Caki2 (cell line): Measurements from ENCODE around the gene ANKS4B. TPM values are rescaled to one million over a fixed set of nuclear protein-coding genes. Genes with fewer than 3 reads are reported as not detected.
A peak's percentile ranks its signal among the peaks of the same experiment; 100 is the strongest.
"Not testable (repeated sequence)": the region's sequence is repeated elsewhere in the genome, so short reads cannot be mapped to it uniquely, and the experiment has no call there.

Source experiments
- DNase-seq: peaks from one replicate; pipeline ENCODE4 v3.0.0-alpha.2; 2015; ENCODE audit warnings: low read depth
- in situ Hi-C: cut with HindIII; loops from 2 replicates; pipeline ENCODE4 v1.10.0; 2016; ENCODE audit warnings: low sequenced_read_pairs, low pct_unique_long_range_greater_than_20kb, mixed read lengths
- total RNA-seq: library from RNA; depleted of rRNA; stranded (reverse); fragments of >200 nt; shearing (Covaris generic); gene quantifications from 2 replicates; pipeline ENCODE4 v1.2.3, GENCODE V29; 2014; ENCODE audit warnings: low replicate concordance

ANKS4B gene
- total RNA-seq, 1 experiment from 2014 or later = not detected

DNA sequence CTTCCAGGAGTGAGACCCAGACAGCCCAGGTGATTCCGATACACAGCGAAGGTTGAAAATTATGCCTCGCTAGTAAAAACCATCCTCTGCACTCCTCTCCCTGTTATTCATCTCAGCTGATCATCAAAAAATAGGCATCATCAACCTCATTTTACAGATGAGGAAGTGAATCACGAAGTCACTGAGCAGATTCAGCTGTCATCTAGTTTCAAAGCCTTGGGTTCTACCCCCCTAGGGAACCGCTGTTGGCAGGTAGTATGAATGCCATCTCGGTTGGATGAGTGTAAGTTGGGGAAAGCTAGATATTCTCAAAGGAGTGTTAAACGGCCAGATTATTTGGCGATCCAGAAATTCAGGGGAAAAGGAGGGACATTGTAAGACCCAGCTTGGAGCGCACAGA, 42.6 kb downstream of the ANKS4B start:
- in situ Hi-C loops = no loop called here
- no peak for DNase-seq

DNA sequence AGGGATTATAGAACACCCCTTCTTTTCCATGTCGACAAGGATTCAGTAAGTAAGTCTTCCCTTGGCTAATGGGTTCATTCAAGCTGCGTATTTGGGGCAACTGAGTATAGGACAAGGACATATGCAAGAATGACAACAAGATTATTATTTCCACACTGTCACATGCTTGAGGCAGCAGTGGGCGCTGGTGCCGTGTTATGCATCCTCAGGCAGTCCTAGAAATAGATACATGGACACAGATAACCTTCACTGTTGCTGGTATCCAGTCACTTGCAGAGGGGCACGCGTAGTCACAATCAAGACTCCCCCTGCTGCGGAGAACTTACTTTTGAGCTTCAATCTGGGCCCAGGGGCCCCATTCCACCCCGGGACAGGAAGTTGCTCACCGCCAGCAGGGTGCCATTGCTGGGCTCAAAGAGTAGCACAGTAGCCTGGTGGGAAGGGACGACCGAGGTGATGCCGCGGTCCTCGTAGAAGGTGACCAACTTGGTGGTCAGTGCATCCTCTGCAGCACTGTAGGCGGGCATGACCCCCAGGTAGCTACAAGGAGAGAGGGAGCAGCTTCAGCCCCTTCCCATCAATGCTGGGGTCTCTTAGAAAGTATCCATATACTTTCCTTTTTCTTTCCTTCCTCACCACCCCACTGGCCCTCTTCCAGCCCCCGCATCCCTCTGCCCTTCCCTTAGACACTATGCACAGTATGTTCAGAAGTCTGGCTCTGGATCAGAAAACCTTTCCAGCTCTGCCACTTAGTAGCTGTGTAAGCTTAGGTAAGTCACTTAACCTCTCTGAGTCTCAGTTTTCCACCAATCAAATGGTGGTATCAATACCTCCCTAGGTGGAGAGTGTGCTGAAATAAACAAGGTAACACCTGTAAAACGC, 43.8 kb downstream of the ANKS4B start:
- DNase-seq = no peak
- in situ Hi-C loops = no loop called here

DNA sequence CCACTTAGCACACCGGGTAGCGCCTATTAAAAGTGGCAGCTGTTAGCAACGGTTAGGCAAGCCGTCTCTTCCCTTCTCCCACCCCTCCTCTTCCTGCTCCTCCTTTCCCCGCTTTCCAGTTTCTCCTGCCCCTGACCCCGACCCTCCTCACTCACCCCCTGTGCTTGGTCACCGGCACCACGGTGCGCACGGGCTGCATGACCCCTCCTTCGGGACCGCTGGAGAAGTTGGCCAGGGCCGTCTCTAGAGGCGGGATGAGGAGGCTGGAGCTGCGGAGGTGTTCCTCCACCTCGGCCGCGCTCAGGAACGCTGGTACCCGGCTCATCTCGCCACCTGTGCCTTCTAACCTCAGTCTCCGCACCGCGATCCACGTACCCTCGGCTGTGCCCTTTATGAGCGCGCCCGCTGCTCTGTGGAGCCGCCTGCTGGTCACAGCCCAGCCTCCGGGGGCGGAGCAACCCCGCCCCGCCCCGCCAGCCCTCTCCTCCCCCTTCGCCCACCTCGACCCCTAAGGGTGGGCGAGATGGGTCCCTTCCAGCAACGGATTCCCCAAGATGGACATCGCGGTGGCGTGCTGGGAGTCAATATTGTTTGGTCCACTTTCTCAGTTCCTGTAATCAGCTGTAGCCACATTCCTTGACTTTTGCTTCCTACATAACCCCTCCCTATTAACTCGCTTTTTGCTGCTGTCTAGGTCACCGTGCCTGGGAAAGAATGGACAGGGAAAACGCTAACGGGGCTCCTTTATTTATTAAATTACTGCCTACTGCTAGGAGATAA, 44.6 kb downstream of the ANKS4B start, which contains the start of gene CRYM:
CRYM (minus strand) TSS at position 364 of the 780 bp plus-strand sequence; CDS start at position 325, 39 bp downstream.
- in situ Hi-C loops = no loop called here

DNA sequence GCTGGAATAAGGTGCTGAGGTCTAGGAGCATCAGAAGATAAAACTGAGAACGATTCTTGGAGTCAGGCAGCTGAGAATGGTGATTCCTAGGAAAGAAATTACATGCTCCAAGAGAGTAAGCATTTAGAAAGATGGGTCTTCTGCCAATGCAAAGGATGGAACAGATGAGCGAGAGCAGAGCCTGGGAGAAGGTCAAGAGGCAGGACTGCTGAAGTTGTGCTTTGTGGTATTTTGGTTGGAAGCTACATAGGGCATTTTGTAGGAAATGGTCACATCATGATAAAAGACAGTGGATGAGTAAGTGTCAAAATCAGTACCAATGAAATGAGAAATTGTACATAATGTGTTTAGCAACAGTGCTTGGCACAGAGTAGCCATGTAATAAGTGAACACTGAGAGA, 46.0 kb downstream of the ANKS4B start:
- DNase-seq = no peak
- in situ Hi-C loops = no loop called here

More for the DNA sequence above, 44.6 kb downstream of the ANKS4B start, which contains the start of gene CRYM:
- peak; percentile 64 for DNase-seq

DNA sequence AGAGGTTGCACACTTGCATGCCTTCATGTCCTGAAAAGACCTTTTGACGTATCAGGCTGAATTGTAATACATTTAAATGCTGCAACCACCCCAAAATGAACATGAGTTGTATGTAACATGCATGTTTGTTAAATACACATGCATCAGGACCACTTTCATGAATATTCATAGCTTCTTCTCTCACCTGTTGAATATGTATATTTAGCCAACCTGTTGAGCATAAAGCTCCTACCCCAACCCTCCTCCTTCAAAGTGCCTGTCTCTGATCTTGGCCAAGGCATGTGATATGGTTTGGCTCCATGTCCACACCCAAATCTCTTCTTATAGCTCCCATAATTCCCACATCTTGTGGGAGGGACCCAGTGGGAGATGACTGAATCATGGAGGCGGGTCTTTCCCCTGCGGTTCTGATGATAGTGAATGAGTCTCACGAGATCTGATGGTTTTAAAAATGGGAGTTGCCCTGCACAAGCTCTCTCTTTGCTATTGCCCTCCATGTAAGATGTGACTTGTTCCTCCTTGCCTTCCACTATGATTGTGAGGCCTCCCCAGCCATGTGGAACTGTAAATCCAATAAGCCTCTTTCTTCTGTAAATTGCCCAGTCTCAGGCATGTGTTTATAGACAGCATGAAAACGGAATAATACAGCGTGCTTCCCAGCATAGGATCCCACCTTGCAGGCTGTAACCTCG, 48.3 kb downstream of the ANKS4B start:
- no peak for DNase-seq
- in situ Hi-C loops = no loop called here

DNA sequence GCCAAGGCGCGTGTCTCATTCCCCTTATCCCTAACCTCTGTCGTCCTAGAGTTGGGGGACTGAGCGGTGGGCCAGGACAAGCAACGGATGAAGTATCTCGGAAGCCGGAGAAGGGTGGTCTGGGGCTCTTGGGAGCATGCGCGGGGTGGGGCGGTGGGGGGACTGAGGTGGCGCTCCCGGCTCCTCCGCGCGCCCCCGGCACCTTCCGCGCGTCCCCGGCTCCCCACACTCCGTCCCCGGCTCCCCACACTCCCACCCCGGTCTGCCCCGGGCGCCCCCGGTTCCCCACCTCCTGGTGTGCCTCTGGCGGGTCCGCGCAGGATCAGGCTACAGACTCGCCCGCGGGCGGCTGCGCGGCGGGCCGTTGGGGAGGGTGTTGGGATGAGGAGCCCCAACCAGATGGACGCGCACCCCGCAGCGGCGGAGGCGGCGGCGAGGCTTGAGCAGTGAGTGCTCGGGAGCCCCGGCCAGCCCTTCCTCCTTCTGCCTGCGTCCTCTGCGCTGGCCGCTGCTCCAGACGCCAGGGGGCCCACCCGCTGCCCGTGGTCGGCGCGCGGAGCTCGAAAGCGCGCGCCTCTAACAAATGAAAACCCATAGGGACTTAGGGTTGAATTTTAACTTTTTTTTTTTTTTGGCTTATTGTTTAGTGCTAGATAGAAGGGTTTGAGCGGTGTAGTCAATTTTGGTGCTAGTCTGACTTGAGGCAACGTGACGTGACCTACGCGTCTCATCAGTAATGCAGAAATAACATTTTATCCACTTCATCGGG, 50.2 kb downstream of the ANKS4B start:
- peak; percentile 34 for DNase-seq
- in situ Hi-C loops = no loop called here

DNA sequence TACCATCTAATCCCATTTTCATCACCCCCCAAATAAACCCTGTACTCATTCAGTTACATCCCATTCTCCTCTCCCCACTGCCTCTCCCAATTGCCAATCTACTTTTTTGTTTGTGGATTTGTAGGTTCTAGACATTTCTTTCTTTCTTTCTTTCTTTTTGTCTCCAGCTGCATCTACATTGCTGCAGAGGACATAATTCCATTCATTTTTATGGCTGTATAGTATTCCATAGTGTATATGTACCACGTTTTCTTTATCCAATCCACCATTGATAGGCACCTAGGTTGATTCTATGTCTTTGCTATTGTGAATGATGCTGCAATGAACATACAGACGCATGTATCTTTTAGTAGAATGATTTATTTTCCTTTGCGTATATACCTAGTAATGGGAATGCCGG, 50.9 kb downstream of the ANKS4B start:
- DNase-seq = no peak
- in situ Hi-C loops = no loop called here

DNA sequence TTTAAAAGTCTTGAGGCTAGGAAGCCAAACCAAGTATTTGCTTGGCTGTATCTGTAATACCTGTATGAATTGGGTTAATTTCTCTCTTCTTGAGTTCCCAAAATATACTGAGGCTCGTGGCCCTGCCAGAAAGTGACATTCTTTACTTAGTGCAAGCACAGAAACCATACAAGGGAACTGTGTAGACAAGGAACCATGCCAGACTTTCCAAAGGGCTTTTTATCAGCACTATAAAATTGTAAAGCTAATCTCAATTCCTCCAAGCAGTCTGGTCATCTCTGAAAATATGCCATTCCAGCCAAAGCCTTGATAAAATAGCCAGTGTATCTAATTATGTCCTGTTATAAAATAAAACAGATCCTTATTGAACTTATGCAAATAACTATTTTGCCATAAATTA, 51.8 kb downstream of the ANKS4B start:
- in situ Hi-C loops = no loop called here
- no peak for DNase-seq

DNA sequence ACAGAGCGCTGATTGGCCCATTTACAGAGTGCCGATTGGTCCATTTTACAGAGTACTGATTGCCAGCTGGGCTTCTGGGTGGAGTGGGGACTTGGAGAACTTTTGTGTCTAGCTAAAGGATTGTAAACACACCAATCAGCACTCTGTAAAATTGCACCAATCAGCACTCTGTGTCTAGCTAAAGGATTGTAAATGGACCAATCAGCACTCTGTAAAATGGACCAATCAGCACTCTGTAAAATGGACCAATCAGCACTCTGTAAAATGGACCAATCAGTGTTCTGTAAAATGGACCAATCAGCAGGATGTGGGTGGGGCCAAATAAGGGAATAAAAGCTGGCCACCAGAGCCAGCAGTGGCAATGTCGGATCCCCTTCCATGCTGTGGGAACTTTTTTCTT, 56.3 kb downstream of the ANKS4B start:
- DNase-seq, in situ Hi-C loops: not testable (repeated sequence)

DNA sequence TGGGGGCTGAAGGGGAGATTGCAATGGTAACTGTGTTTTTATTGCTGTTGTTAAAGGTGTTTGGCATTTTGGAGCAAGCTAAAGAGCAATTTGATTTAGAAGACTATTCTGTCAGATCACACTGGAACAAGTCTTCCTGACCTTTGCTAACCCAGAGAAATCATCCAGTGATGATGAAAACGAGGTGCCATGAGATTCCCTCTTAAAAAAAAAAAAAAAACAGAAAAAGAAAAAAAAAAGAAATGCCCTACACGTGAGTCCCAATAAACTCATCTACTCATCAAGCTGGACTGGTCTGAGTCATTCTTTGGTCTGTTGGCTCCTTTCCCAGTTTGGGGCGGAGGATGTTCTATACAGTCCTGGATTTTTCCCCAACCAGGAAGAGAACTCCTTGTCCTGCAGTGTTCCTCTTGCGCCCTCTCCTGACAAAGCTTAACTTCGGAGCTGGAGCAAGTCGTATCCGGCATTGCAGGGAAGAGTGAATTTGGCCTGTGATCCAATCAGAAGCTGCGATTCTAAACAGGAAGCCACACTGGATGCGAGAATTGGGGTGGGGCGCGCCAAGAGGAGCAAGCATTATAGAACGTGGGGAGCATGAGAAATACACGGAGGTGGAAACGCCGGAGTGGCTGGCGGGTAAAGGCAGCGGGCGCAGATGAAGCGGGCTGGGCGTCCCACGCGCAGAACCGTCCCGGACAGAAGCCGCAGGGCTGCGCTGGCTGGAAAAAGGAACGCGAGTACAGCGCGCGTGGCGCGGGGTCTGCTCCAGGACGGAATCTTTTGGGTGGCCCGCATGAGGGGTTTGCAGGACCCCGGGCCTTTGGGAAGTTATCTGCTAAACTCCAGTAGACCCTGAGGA, 67.0 kb downstream of the ANKS4B start:
- in situ Hi-C loops = loop anchor here (10.0 kb wide), 2 partner anchors 46 to 116 kb away; no protein-coding TSS in a partner anchor
- DNase-seq = peak; percentile 100

DNA sequence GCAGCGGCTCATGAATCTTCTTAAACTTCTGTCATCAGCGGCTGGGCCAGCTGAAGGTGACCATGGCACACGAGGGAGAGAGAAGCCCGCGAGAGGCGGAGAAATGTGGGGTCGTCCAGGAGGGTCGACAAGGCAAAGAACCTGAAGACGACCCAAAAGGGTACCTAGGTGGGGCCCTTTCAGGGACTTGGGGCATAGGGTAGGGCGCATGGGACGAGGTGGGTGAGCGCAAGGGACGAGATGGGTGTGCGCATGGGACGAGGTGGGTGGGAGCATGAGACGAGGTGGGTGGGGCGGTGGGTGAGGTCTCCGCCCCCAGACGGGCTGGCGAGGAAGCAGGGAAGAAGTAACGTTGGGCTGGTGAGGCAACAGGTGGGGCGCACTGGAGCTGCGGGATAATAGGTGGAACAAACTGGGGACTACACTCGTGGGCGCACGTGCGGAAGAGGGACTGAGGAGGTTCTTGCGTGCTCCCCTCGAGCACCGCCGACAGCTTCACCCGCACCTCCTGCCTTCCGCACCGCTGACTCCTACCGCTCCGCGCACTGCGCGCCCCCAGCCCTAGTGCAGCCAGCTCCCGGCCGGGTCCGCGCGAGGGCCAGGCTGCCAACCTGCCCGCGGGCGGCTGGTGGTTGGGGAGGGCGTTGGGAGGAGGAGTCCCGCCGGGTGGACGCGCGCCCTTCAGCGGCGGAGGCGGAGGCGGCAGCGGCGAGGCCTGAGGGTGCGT, 67.8 kb downstream of the ANKS4B start:
- in situ Hi-C loops = loop anchor here (10.0 kb wide), 2 partner anchors 47 to 117 kb away; no protein-coding TSS in a partner anchor
- peak; percentile 96 for DNase-seq

DNA sequence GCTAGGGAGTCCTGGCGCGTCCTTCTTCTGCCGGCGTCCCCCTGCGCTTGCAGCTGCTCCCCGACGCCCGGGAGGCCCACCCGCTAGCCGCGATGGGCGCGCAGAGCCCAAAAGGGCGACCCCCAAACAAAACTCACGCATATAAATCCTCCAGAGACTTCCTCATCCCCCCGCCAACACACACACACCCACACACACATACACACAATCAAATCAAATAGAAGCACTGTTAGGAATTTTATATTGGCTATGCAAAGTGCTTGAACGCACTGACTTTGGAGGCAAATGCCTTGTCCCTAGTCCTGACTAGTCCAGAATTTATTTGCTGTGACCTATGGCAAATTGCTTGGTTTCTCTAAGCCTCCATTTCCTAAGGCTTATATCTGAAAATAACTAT, 68.4 kb downstream of the ANKS4B start:
- in situ Hi-C loops = loop anchor here (10.0 kb wide), 2 partner anchors 47 to 117 kb away; no protein-coding TSS in a partner anchor
- DNase-seq = no peak

DNA sequence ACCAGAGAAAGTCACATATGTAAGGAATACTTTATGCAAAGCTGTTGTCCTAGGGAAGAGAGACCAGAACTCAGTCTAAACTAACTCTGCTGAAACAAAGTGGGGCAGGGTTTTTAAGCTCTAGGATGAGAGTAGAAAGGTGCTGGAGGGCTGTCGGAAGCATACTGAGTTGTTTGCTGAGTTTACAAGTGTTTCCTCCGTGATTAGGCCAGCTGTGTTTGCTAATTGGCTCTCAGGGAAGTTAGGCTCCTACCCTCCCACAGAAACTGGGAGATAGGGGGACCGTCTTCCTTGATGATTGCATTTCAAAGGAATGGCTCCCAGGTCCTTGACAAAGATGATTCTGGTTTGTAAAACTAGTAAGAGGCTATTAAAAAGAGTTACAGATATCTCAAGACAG, 69.0 kb downstream of the ANKS4B start:
- in situ Hi-C loops = loop anchor here (10.0 kb wide), 2 partner anchors 48 to 118 kb away; no protein-coding TSS in a partner anchor
- DNase-seq = no peak

DNA sequence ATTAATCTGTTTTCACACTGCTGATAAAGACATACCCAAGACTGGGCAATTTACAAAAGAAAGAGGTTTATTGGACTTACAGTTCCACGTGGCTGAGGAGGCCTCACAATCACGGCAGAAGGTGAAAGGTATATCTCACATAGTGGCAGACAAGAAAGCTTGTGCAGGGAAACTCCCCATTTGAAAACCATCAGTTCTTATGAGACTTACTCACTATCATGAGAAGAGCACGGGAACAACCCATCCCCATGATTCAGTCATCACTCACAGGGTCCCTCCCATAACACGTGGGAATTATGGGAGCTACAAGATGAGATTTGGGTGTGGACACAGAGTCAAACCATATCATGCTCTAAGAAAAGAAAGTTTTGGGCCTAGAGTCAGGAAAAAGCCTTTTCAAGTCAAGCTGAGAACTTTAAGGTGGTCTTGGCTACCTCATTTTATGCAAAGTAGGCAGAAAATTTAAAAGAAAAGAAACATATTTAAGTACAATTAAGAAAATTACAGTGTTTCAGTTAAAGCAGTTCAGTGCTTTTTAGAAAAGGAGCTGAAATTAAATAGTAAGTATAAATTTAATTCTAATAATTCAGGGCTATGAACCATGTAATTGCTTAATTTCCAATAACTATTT, 69.5 kb downstream of the ANKS4B start:
- in situ Hi-C loops = loop anchor here (10.0 kb wide), 2 partner anchors 48 to 118 kb away; no protein-coding TSS in a partner anchor
- peak; percentile 95 for DNase-seq
